H1 (cell line): ENCODE results near the gene AMH. TPM values are rescaled to one million over a fixed set of nuclear protein-coding genes. Genes with fewer than 3 reads are reported as not detected.

ENCODE experiments used
- BACH1 ChIP-seq: IDR thresholded peaks from 2 replicates; pipeline ENCODE4 v1.6.1; 2012; ENCODE audit warnings: low read length, improper control_type of control experiment
- CHD7 ChIP-seq: fragments of 300-600 bp; sonication (generic); IDR thresholded peaks from 2 replicates; pipeline ENCODE4 v1.7.1; 2012; ENCODE audit warnings: low read length, moderate library complexity, mild to moderate bottlenecking, inconsistent platforms; ENCODE audit not compliant: insufficient replicate concordance
- KDM1A ChIP-seq: fragments of 200-600, 300-600 bp; sonication (generic); IDR thresholded peaks from 2 replicates; pipeline ENCODE4 v1.7.1; 2016; ENCODE audit warnings: mild to moderate bottlenecking, low read length, borderline replicate concordance
- NANOG ChIP-seq: IDR thresholded peaks from 2 replicates; pipeline ENCODE4 v1.6.1; 2011; ENCODE audit warnings: low read length, low read depth, mild to moderate bottlenecking, inconsistent platforms; ENCODE audit not compliant: insufficient read depth, poor library complexity, severe bottlenecking
- RAD21 ChIP-seq, 2 experiments: IDR thresholded peaks in 1 of 2; conservative IDR thresholded peaks in 1 of 2; 2 replicates each; pipeline ENCODE4 v1.6.1; 2011; ENCODE audit warnings: low read depth in 2 of 2, low read length in 2 of 2, improper control_type of control experiment in 1 of 2, inconsistent platforms in 1 of 2, mild to moderate bottlenecking in 1 of 2, moderate library complexity in 1 of 2
- RXRA ChIP-seq: IDR thresholded peaks from 2 replicates; pipeline ENCODE4 v1.6.1; 2011; ENCODE audit warnings: low read depth, mild to moderate bottlenecking, low read length, moderate library complexity; ENCODE audit not compliant: insufficient read depth
- polyA plus RNA-seq, 7 experiments: library from polyadenylated mRNA; depleted of rRNA in 3 of 7; stranded (reverse) in 5 of 7; unstranded in 2 of 7; fragments of >200 nt in 5 of 7; fragments of 200-250 nt in 2 of 7; gene quantifications; 1 replicate in 5 of 7; 2 replicates in 1 of 7; 4 replicates in 1 of 7; pipeline versions ENCODE4 v1.2.1 to v1.2.3, GENCODE V29; 2011 to 2013; ENCODE audit warnings: missing spikeins in 2 of 7, mixed read lengths in 2 of 7
- total RNA-seq: library from RNA; stranded (reverse); fragmentation: NEBNext Ultra II Directional; extraction: Animal tissue kit (Norgen Biotek cat#: 25700); gene quantifications from 2 replicates; pipeline ENCODE4 v1.2.1, GENCODE V29; 2021

AMH gene
- total and polyA plus RNA-seq, 2 of the 8 experiments (the other 6 are each of a cell fraction or from before 2014, with no cell fraction given), result 10.5 to 15.4 TPM

DNA sequence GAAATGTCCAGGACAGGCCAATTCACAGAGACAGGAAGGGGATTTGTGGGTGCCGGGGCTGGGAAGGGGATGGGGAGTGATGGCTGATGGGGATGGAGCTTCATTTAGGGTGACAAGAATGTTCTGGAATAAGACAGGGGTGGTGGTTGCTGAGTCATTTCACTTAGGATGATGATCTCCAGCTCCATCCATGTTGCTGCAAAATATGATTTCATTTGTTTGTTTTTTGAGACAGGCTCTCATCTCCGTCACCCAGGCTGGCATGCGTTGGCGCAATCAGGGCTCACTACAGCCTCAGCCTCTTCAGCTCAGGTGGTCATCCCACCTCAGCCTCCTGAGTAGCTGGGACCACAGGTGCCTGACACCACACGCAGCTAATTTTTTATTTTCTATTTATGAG is 10.2 kb downstream of the AMH start (continued):
- no peak for TF ChIP-seq CHD7
- TF ChIP-seq BACH1, result no peak
- no peak for TF ChIP-seq NANOG
- TF ChIP-seq KDM1A, result no peak
- TF ChIP-seq RAD21 (IDR thresholded peaks at IDR 0.05 in 1 of 2, conservative IDR thresholded peaks at IDR 0.05 in 1 of 2; ENCODE audit: low read depth in 2 of 2, low read length in 2 of 2), result no peak
- TF ChIP-seq RXRA, result no peak
